Stimulated activated CD8-positive, alpha-beta memory T cell treated with anti-CD3 and anti-CD28 coated beads, Interleukin-12 subunit alpha, Interleukin-12 subunit beta, amount 100 ng/mL, for 24 hours (primary cell): ENCODE data around the gene SYT13.

Experiments used
- DNase-seq: peaks from one replicate; pipeline ENCODE4 v3.0.0-alpha.2; 2020; ENCODE audit errors: extremely low read depth

The SYT13 gene, protein sequence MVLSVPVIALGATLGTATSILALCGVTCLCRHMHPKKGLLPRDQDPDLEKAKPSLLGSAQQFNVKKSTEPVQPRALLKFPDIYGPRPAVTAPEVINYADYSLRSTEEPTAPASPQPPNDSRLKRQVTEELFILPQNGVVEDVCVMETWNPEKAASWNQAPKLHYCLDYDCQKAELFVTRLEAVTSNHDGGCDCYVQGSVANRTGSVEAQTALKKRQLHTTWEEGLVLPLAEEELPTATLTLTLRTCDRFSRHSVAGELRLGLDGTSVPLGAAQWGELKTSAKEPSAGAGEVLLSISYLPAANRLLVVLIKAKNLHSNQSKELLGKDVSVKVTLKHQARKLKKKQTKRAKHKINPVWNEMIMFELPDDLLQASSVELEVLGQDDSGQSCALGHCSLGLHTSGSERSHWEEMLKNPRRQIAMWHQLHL

DNA sequence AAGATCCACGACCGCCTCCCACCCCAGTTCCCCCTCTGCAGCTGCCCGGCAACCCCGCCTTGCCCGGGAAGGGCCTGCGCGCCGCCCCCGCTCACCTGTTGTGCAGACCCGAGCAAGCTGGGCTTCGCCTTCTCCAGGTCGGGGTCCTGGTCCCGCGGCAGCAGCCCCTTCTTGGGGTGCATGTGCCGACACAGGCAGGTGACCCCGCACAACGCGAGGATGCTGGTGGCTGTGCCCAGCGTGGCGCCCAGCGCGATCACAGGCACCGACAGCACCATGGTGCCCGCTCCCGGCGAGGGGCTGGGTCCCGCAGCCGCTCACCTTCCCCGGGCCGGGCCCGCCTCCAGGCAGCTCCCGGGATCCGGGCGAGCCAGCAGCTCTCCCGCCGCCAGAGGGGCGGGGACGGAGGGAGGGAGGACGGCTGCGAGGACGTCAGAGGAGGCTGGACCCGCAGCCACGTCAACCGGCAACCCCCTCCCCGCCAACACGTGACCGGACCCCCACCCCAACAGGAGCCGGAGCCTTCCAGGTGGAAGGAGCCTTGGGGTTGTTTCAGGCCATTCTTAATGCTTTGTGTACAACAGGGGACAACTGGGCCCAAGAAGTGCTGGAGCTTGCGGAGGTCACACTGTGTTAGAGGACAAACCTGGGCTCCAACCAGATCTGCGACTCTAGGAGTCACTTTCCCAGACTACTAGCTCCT is at the start of gene SYT13:
Gene SYT13, minus strand, starts transcription at position 412 of the 703 bp plus-strand sequence. Its CDS starts 134 bp downstream, at position 278.
- DNase-seq = no peak

DNA sequence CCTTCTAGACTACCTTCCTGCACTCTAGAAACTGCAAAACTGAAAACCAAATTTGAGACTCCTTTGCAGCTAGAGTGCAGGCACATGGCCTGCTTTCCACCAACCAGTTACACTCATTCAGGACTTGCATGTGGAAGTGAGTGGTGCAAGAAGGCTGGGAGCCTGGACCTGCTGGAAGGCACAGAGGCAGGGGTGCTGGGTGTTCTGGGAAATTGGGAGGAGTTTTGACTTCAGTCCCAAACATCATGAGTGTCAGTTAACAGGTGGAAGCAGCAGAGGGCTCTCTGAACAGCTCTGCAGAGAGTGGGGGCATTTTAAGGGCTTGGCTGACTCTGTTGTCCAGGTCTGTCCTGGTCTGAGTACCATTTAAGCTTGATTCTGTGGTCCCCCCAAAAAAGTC is 49.3 kb upstream of the SYT13 start:
- no peak for DNase-seq

DNA sequence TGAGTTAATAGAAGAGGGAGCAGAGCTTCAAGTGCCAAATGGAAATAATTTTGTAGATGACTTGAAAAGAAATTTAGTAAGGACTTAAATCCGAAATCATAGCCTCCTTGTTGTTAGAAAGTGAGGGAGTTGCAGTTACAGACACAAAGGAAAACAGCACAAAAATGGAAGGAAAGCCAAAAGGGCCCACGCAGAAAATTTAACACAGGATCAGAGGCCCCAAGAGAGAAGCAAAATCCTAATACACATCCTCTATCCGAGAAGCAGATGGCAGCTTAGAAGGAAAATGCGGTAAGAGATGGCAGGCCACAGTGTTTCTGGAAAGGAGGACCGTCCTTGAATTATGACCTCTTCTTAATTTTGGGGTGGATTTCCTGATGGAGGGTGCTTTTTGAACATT is 48.7 kb upstream of the SYT13 start:
- no peak for DNase-seq

DNA sequence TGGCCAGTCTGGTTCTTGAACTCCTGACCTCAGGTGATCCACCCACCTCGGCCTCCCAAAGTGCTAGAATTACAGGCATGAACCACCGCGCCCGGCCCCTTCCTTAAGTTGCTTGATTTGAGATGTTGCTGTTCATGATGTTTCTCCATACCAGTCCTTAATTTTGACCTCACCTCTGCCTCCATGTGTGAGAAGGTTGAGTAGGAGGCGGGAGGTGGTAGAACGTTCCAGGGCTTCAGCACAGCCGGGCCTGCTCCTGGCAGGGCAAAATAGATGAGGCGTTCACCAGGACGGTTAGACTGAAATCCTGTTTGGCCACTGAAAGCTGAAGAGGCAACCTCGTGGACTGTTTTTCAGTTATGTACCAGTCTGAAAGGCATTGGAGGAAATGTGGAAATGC is 48.3 kb upstream of the SYT13 start:
- DNase-seq = no peak

DNA sequence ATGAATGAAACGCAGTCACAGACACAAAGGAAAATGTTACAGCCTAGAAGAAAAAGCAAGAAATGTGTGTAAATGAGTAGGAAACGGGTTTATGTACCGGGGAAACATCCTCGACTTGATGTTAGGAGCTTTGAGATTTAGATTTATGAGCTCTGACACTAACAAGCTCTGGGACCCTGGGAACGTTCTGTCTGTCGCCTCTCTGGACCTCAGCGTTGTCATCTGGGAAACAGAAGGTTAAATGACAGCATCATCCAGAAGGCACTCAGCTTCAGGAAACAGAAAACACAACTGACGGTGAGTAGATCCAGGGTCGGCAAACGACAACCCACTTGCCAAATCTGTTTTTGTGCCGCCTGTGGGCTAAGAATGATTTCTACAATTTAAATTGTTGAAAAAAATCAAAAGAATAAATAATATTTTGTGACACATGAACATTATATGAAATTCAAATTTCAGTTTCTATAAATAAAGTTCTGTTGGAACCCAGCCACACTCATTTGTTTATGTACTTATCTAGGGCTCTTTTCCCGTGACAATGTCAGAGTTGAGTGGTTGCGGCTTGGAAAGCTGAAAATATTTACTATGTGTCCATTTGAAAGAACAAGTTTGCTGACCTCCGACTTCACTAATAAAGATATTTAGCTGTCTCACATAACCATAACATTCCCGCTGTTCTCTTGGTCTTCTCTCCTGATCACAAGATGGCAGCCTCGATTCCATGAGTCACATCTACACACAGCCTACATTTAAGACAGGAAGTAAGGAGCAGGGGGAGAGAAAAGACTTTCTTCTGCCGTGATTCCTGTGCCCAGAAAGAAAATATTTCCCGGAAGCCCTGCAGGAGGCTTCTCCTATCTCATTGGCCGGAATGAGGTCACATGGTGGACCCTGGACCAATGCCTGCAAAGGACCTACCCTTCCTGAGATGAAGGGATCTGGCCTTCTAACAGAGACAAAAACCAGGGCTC is 47.1 kb upstream of the SYT13 start:
- DNase-seq = no peak

DNA sequence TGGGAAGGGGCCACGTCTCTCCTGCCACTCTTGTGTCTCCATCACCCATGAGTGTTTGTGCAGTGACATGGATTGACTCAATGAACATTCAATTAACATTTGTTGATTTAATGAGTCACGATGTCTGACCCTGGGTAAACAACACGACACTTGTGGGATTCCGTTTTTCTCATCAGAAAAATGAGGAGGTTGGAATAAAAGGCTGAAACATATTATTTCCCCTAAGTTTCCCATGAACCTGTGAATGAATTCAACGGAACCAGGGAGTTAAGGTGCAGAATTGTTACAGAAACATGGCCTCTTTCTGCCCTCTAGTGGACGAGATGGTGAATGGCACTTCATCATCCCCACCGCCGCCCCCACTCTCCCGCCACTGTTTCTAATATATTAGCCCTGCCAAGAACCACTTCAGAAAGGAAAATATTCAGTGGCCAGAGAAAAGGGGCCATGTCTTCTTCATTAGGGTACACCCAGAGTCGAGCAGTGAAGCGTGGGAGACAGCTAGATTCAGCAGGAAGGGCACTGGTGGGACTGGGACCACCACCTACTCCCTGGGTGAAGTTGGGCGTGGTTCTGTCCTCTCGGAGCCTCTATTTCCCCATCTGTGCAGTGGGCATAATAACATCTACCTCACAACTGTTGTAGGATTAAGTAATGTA is 46.3 kb upstream of the SYT13 start:
- no peak for DNase-seq

DNA sequence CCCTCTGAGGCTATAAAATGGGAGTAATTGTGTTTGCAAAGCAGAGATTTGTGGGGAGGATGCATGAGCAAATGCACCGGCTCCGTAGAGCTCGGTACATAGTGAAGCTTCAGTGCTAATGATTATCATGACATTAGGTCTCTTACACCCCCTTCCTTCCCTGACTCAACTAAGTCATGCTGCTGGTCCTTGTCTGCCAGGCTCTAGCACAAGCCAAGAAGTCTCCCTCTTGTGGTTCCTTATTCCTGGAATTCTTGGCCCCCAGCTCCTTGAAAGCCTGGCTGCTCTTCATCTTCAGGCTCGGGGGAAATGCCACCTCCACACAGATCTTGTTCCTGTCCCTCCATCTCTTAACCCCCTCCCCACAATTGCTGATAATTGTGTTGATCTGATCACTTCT is 45.7 kb upstream of the SYT13 start:
- no peak for DNase-seq

DNA sequence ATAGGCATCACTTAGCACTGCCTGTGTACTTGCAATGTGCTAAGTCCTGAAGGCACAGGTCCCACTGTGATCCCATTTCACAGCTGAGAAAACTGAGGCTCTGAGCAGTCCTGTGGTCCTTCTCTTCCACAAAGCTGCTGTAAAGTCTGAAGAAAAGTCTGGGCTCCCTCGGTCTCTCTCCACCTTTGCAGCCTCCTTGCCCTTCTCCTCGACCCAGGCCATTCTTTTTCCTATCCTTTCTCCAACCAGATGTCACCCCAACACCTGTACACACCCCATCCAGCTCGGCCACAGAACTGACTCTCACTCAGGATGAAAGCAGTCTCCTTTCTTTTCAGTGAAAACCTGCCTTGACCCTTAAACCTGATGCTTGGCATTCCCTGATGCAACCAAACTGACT is 42.6 kb upstream of the SYT13 start:
- DNase-seq = no peak

DNA sequence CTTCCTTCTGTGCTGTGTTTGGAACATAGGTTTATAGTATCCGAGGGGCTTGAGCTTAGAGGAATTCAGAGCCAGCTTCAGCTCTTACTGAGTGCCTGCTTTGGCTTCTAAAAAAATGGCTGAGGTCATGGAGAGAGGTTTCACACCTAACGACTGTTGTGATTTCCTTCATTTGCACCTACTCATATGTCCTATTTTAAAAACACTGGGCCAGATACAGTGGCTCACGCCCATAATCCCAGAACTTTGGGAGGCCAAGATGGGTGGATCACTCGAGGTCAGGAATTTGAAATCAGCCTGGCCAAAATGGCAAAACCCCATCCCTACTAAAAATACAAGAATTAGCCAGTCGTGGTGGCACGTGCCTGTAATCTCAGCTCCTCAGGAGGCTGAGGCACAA is 38.3 kb upstream of the SYT13 start:
- DNase-seq = no peak

DNA sequence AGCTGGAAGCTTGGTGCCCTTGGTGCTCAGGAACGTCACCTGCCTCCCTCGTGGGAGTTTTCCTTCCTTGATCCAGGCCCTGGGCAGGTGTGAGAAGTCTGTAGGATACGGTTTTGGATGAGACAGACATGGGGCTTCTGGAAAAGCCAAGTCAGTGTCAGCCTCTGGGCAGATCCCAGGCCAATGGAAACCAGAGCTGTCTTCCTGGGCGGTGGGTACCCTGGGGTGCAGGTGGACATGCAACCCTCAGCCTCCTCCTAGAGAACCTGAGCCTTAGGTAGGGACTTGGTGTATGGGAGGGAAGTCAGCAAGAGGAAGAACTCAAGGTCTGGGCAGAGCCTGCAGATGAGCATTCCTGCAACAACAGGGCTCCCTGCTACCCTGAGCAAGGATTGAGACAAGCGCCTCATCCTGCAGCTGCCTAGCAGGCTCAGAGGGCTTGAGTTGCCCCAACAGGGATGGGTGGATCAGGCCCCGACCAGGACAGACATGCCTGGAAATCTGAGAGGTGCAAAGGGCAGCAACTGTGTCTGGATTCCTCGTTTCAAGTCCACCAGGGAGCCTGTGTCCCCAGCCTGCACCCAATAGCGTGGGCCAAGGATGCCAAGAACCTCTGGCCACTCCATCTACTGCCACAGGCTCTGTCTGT is 37.6 kb upstream of the SYT13 start:
- no peak for DNase-seq

DNA sequence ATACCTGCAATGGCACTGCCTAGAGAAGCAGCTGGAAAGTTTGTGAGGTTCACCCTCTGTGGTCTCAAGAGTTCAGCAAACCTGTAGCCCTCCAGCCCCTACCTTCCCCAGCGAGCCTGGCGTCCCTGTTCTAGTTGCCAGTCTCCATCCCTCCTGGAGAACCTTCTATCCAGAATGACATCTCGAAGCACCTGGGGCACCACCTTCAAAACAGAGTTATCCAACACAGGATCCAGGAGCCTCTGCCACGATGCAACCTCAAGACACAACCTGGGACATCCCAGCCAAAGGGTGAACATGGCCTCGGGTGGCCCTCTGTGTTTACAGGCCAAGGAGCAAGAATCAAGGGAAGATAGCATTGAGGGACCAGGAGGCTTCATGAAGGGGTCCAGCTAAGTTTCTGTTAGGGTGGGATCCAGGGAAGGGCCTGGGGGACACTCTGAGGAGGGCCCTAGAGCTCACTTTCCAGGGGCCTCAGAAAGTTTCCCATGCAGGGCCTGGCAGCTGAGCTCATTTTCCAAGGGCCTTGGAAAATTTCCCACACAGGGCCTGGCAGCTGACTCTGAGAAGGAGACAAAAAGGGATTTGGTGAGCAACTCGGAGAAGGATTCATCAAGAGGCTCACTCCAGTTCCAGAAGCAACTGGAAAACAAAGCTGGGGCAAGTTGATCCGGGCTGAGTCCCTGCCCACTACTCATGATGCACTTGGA is 36.9 kb upstream of the SYT13 start:
- no peak for DNase-seq

DNA sequence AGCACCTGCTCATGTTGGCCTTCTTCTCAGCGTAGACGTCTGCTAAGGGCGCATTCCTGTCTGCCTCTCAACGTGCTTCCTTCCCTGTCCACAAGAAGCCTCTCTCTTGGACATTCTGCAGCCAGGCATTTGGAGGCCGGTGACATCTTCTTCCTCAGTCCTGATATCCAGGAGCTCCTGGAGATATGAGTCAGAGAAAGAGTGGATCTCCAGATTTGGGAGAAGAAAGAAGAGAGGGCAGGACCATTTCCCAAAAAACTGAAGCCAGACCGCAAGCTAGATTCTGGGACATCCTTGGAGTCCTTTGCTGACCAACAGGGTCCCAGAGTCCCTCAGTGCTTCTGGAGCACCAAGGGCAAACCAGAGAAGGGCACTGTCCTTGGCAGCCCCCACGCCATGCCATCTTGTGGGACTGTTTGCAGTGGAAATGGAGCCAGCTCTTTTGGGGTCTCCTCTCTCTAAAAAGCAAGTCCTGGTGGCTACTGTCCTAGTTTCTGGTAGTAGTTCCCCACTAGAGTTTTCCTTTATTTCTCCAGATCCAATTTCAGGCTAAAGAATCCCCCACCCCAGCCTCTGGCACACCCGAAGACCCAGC is 36.1 kb upstream of the SYT13 start:
- no peak for DNase-seq

DNA sequence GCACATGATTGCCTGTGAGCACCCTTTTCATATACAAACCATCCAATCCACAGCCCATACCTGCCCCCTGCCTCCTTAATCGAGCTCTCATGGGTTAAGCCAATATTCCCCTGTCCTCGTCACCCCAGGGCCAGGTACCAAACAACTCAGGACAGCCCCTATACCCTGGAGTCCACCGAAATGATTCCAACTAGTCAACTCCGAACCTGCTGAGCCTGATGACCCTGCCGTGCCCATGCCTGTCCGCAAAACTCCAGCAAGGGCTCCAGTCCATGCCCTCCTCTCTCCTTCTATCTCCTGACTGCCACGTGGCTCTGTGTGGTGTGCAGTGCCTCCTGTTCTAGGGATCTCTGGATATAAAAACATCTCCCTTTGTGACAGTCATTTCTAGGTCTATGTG is 35.5 kb upstream of the SYT13 start:
- no peak for DNase-seq

DNA sequence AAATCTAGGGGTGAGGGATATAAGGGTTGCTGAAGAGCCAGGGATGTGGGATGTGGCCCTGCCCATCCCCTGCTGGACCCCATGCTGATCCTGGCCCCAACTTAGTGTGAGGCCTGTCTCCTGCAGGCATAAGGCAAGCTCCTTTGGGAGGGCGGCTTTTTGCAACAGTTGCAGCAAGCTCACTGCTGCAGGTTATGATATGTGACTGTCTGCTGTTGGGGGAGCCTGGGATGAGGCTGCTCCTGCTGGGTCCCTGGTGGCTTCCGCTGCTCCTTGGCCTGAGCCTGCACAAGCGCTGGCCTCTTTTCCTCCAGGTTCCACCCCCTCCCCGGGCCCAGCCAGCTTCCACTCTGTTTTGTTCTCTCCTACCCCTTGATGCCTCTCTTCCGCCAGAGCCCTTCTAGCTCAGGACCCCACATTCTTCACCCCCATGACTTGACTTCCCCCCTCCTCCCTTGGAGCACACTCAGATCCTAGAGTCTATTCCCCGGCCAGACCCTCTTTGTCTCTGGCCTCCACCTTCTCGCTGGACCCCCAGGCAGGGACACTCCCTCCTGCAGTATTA is 35.0 kb upstream of the SYT13 start:
- no peak for DNase-seq

DNA sequence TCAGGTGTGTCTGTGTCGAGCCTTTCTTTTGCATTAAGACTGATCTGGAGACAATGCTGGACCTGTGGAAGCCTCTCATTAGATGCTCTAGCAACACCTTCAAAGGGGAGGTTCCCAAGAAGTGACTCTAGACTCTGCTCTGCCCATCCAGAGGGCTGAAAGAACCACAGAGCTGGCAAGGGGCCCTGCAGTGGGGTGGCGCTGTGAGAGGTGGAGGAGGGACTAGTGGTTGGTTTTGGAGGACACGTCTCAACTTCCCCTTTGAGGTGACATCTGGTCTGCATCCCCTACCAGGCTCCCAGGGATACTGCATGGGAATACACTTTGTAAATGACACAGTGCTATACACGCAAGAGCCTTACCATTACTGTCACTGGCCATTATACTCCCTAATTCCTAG is 34.2 kb upstream of the SYT13 start:
- no peak for DNase-seq

DNA sequence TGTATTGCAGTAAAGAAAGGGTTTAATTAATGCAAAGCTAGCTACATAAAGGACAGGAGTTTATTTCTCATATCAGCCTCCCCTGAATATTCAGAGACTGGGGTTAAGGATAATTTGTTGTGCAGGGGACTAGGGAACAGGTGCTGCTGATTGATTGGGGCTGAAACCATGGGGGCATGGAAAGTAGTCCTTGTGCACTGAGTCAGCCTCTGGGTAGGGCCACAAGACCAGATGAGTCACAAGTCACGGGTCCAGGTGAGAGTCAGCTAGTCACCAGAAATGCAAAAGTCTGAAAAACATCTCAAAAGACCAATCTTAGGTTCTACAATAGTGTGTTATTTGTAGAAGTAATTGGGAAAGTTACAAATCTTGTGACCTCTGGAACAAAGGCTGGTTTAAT is 32.9 kb upstream of the SYT13 start:
- no peak for DNase-seq

DNA sequence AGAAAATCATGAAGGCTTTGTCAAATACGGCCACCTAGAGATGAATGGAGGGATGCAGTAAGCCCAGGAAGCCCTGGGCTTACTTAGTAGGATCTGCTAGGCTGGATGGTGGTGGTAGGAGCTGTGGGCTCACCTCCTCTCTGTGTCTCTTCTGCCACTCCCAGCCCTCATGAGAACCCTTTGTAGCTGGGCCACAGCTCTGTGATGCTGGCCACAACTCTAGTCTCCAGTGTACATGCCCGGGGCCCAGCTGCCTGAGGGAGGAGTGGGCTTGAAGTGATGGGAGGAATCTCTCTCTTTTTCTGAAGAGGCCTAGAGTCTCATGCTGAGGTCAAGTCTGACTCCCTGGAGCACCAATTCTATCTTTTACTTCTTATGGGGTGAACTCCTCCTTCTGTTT is 32.4 kb upstream of the SYT13 start:
- DNase-seq = no peak

DNA sequence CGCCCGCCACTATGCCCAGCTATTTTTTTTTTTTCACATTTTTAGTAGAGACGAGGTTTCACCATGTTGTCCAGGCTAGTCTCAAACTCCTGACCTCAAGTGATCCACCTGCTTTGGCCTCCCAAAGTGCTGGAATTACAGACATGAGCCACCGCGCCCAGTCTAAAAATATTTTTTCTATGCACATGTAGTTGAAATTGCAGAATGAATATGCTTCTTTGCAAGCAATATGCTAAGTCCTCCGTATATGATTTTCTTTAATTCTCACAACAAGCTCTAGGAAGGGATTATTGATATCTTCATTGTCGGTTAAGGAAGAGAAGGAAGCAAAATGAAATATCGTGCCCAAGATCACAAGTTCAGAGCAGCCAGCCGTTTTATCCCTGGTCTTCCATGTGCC is 30.1 kb upstream of the SYT13 start:
- DNase-seq = no peak

DNA sequence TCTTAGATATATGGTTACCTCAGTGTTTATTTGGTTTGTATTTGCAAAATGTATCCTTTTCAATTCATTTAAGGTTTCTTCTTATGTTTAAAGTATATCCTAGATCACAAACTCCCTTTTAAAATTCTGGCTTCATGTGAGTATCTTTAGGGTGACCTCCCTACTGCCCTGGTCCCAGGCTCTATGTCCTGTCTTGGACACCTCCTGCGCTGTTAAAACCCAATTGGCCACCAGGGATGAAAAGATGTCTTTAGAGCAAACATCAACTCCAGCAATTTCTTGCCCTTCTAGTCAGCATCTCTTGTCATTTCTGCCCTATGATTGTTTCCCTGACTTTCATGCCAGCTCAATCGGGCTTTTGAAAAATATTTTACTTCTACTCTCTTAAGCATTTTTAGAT is 28.8 kb upstream of the SYT13 start:
- no peak for DNase-seq
